ENCODE results near the gene SLC46A1. TPM values are rescaled to one million over a fixed set of nuclear protein-coding genes. Genes with fewer than 3 reads are reported as not detected.

The SLC46A1 gene
- total and polyA plus RNA-seq, 9 of the 15 experiments (the other 6 are each of a cell fraction or from before 2014, with no cell fraction given), result 0.24 to 5.5 (median 3.1) TPM

DNA sequence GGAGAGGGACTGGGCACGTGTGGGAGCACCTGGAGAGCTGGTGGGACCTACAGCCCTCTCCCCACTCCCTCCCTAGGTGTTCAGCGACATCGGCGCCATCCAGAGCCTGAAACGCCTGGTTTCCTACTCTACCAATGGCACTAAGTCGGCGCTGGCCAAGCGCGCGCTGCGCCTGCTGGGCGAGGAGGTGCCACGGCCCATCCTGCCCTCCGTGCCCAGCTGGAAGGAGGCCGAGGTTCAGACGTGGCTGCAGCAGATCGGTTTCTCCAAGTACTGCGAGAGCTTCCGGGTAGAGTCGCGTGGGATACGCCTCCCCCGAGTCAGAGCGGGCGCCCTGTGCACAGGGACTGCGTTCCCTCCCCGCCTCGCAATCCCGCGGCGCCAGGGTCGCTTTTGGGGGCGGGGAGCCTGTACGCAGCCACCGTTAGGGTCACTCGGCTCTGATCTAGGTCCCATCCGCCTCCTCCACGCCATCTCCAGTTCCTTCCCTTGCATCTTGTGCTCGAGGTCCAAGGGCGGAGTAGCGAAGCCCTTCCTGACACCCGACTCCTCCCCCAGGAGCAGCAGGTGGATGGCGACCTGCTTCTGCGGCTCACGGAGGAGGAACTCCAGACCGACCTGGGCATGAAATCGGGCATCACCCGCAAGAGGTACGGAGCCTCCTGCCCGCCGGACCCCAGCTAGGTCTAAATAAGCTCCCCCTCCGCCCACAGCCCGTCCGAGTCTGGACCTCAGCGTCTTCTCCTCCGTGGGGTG is 21.6 kb downstream of the SLC46A1 start (continued):
- TF ChIP-seq CREB1 (IDR thresholded peaks at IDR 0.05) (peak; percentile 63; the same call in 1 of the 2 replicates), CREB1 (CRISPR knock-in tag; IDR thresholded peaks at IDR 0.05) (no peak; the same call in 1 of the 2 replicates), OTX1 (CRISPR knock-in tag; IDR thresholded peaks at IDR 0.05) (no peak), CBFB (CRISPR knock-in tag; IDR thresholded peaks at IDR 0.05) (no peak), DMBX1 (CRISPR knock-in tag; IDR thresholded peaks at IDR 0.05; ENCODE audit: borderline replicate concordance) (no peak), HDAC6 (IDR thresholded peaks at IDR 0.05; ENCODE audit: low read depth, low read length) (no peak), L3MBTL2 (IDR thresholded peaks at IDR 0.05) (0 out of 2 replicates have a peak, but pooled peaks have one; percentile 35), ESRRB (CRISPR knock-in tag; IDR thresholded peaks at IDR 0.05; ENCODE audit: borderline replicate concordance) (no peak), U2AF2 (optimal IDR thresholded peaks at IDR 0.05; ENCODE audit: low read depth, low read length) (no peak), MTA1 (IDR thresholded peaks at IDR 0.05; ENCODE audit: borderline replicate concordance) (0 out of 2 replicates have a peak, but pooled peaks have one; percentile 35), SUPT5H (IDR thresholded peaks at IDR 0.05) (no peak), CREBBP (IDR thresholded peaks at IDR 0.05; ENCODE audit: low read depth, low read length) (no peak), RBFOX2 (IDR thresholded peaks at IDR 0.05; ENCODE audit: low read depth, low read length) (peak; percentile 62), SRSF9 (IDR thresholded peaks at IDR 0.05; ENCODE audit: borderline replicate concordance, low read depth, low read length) (no peak), ESRRA (IDR thresholded peaks at IDR 0.05; ENCODE audit: borderline replicate concordance, low read depth) (no peak)
- TF ChIP-seq, protein P1, sequence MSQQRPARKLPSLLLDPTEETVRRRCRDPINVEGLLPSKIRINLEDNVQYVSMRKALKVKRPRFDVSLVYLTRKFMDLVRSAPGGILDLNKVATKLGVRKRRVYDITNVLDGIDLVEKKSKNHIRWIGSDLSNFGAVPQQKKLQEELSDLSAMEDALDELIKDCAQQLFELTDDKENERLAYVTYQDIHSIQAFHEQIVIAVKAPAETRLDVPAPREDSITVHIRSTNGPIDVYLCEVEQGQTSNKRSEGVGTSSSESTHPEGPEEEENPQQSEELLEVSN (IDR thresholded peaks at IDR 0.05; ENCODE audit: borderline replicate concordance in 1 of 2, extremely low read depth in 1 of 2, insufficient read depth in 1 of 2, insufficient read length in 1 of 2, low read depth in 1 of 2, low read length in 1 of 2, poor library complexity in 1 of 2, severe bottlenecking in 1 of 2), result no peak
- TF ChIP-seq, protein P2, sequence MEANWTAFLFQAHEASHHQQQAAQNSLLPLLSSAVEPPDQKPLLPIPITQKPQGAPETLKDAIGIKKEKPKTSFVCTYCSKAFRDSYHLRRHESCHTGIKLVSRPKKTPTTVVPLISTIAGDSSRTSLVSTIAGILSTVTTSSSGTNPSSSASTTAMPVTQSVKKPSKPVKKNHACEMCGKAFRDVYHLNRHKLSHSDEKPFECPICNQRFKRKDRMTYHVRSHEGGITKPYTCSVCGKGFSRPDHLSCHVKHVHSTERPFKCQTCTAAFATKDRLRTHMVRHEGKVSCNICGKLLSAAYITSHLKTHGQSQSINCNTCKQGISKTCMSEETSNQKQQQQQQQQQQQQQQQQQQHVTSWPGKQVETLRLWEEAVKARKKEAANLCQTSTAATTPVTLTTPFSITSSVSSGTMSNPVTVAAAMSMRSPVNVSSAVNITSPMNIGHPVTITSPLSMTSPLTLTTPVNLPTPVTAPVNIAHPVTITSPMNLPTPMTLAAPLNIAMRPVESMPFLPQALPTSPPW (CRISPR knock-in tag; IDR thresholded peaks at IDR 0.05), result 0 out of 2 replicates have a peak, but pooled peaks have one; percentile 11
- TF ChIP-seq, protein P3, sequence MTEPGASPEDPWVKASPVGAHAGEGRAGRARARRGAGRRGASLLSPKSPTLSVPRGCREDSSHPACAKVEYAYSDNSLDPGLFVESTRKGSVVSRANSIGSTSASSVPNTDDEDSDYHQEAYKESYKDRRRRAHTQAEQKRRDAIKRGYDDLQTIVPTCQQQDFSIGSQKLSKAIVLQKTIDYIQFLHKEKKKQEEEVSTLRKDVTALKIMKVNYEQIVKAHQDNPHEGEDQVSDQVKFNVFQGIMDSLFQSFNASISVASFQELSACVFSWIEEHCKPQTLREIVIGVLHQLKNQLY (CRISPR knock-in tag; conservative IDR thresholded peaks at IDR 0.05), result no peak
- TF ChIP-seq, protein P4, sequence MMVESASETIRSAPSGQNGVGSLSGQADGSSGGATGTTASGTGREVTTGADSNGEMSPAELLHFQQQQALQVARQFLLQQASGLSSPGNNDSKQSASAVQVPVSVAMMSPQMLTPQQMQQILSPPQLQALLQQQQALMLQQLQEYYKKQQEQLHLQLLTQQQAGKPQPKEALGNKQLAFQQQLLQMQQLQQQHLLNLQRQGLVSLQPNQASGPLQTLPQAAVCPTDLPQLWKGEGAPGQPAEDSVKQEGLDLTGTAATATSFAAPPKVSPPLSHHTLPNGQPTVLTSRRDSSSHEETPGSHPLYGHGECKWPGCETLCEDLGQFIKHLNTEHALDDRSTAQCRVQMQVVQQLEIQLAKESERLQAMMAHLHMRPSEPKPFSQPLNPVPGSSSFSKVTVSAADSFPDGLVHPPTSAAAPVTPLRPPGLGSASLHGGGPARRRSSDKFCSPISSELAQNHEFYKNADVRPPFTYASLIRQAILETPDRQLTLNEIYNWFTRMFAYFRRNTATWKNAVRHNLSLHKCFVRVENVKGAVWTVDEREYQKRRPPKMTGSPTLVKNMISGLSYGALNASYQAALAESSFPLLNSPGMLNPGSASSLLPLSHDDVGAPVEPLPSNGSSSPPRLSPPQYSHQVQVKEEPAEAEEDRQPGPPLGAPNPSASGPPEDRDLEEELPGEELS (CRISPR knock-in tag; IDR thresholded peaks at IDR 0.05; ENCODE audit: borderline replicate concordance), result no peak
- TF ChIP-seq, protein P5, sequence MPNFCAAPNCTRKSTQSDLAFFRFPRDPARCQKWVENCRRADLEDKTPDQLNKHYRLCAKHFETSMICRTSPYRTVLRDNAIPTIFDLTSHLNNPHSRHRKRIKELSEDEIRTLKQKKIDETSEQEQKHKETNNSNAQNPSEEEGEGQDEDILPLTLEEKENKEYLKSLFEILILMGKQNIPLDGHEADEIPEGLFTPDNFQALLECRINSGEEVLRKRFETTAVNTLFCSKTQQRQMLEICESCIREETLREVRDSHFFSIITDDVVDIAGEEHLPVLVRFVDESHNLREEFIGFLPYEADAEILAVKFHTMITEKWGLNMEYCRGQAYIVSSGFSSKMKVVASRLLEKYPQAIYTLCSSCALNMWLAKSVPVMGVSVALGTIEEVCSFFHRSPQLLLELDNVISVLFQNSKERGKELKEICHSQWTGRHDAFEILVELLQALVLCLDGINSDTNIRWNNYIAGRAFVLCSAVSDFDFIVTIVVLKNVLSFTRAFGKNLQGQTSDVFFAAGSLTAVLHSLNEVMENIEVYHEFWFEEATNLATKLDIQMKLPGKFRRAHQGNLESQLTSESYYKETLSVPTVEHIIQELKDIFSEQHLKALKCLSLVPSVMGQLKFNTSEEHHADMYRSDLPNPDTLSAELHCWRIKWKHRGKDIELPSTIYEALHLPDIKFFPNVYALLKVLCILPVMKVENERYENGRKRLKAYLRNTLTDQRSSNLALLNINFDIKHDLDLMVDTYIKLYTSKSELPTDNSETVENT (CRISPR knock-in tag; IDR thresholded peaks at IDR 0.05), result no peak

Measured in K562 (cell line).